ENCODE data around the gene NTN1.

GRCh38 chr17:9052921-9053320, 31.6 kb downstream of the NTN1 start:
- TF ChIP-seq CTCF (IDR thresholded peaks at IDR 0.05), result no peak
- TF ChIP-seq EP300 (IDR thresholded peaks at IDR 0.05), result no peak

Data from ovary (tissue), 3 donors.